ENCODE data around the gene RAB6A.

DNA sequence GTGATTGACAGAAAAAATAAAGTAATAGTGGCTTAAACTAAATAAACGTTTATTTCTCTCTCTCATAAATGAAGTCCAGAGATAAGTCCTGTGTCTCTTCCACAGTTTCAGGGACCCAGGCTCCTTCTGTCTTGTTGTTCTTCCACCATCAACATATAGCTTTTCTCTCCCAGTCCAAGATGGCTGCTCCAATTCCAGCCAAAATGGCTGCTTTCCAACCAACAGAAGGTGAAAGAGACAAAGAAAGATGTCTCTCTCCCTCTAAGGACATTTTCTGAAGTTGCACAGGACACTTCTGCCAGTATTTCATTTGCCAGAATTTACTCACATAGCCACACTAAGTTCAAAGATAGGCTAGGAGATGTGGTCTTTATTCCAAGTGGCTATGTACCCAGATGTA lies 123.9 kb downstream of the RAB6A start:
- TF ChIP-seq, protein P1, sequence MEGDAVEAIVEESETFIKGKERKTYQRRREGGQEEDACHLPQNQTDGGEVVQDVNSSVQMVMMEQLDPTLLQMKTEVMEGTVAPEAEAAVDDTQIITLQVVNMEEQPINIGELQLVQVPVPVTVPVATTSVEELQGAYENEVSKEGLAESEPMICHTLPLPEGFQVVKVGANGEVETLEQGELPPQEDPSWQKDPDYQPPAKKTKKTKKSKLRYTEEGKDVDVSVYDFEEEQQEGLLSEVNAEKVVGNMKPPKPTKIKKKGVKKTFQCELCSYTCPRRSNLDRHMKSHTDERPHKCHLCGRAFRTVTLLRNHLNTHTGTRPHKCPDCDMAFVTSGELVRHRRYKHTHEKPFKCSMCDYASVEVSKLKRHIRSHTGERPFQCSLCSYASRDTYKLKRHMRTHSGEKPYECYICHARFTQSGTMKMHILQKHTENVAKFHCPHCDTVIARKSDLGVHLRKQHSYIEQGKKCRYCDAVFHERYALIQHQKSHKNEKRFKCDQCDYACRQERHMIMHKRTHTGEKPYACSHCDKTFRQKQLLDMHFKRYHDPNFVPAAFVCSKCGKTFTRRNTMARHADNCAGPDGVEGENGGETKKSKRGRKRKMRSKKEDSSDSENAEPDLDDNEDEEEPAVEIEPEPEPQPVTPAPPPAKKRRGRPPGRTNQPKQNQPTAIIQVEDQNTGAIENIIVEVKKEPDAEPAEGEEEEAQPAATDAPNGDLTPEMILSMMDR (IDR thresholded peaks at IDR 0.05), result no peak
- TF ChIP-seq POLR2A (IDR thresholded peaks at IDR 0.05), result no peak
